GM12878 (cell line): ENCODE measurements around the gene SETDB1.

Experiments used
- CREB1 ChIP-seq: IDR thresholded peaks from 2 replicates; pipeline ENCODE4 v1.6.1; 2012; ENCODE audit warnings: low read depth, mild to moderate bottlenecking, inconsistent platforms
- CTCF ChIP-seq, 3 experiments: IDR thresholded peaks in 2 of 3; conservative IDR thresholded peaks in 1 of 3; 2 replicates each; pipeline ENCODE4 v1.5.1; 2011; ENCODE audit warnings: low read depth in 3 of 3, low read length in 3 of 3, mild to moderate bottlenecking in 3 of 3, control low read depth in 2 of 3, moderate library complexity in 2 of 3, inconsistent platforms in 1 of 3, mixed read lengths in 1 of 3; ENCODE audit not compliant: control insufficient read depth in 2 of 3, insufficient read depth in 1 of 3; ENCODE audit errors: extremely low read depth in 1 of 3
- EP300 ChIP-seq, 2 experiments: fragments of 150-350 bp in 1 of 2; IDR thresholded peaks; 2 replicates each; pipeline ENCODE4 v1.6.1; 2011 to 2012; ENCODE audit warnings: low read depth in 2 of 2, low read length in 2 of 2, borderline replicate concordance in 1 of 2, improper control_type of control experiment in 1 of 2, inconsistent platforms in 1 of 2; ENCODE audit not compliant: control insufficient read depth in 1 of 2
- EZH2 ChIP-seq: IDR thresholded peaks from 2 replicates; pipeline ENCODE4 v1.6.1; 2012; ENCODE audit warnings: low read depth, mild to moderate bottlenecking, control low read depth, inconsistent platforms, low read length, borderline replicate concordance; ENCODE audit not compliant: control insufficient read depth
- MXI1 ChIP-seq: fragments of 150-350 bp; IDR thresholded peaks from 2 replicates; pipeline ENCODE4 v1.6.1; 2011; ENCODE audit warnings: low read depth, mild to moderate bottlenecking, inconsistent platforms, low read length, improper control_type of control experiment
- MYC ChIP-seq: IDR thresholded peaks from 2 replicates; pipeline ENCODE4 v1.6.1; 2011; ENCODE audit warnings: mild to moderate bottlenecking, low read length, moderate library complexity, inconsistent platforms; ENCODE audit not compliant: insufficient read depth, insufficient replicate concordance, insufficient read length, severe bottlenecking
- NFIC ChIP-seq: IDR thresholded peaks from 2 replicates; pipeline ENCODE4 v1.6.1; 2012; ENCODE audit warnings: low read depth, mild to moderate bottlenecking, inconsistent platforms, low read length, moderate library complexity
- POLR2AphosphoS2 ChIP-seq: IDR thresholded peaks from 2 replicates; pipeline ENCODE4 v1.6.1; 2011; ENCODE audit warnings: low read depth, mild to moderate bottlenecking, low read length, improper control_type of control experiment, moderate library complexity
- SMAD1 ChIP-seq: fragments of 450-650 bp; IDR thresholded peaks from 2 replicates; pipeline ENCODE4 v1.6.1; 2018; ENCODE audit warnings: mild to moderate bottlenecking, low read depth; ENCODE audit not compliant: partially characterized antibody
- SREBF1 ChIP-seq: IDR thresholded peaks from 2 replicates; pipeline ENCODE4 v1.6.1; 2012; ENCODE audit warnings: mild to moderate bottlenecking, low read length
- TCF12 ChIP-seq: IDR thresholded peaks from 2 replicates; pipeline ENCODE4 v1.6.1; 2011; ENCODE audit warnings: low read depth, mild to moderate bottlenecking, low read length
- TF ChIP-seq, protein P1 (sequence below): fragments of 150-350 bp; IDR thresholded peaks from 2 replicates; pipeline ENCODE4 v1.6.1; 2016; ENCODE audit warnings: low read depth, low read length

- no peak for TF ChIP-seq CTCF (IDR thresholded peaks at IDR 0.05 in 2 of 3, conservative IDR thresholded peaks at IDR 0.05 in 1 of 3; ENCODE audit: control insufficient read depth in 2 of 3, extremely low read depth in 1 of 3, insufficient read depth in 1 of 3, low read depth in 3 of 3, low read length in 3 of 3)
- TF ChIP-seq POLR2AphosphoS2, result no peak
- TF ChIP-seq MYC, result no peak
- TF ChIP-seq EZH2, result no peak
- no peak for TF ChIP-seq SMAD1
- TF ChIP-seq EP300 (IDR thresholded peaks at IDR 0.05; ENCODE audit: borderline replicate concordance in 1 of 2, control insufficient read depth in 1 of 2, low read depth in 2 of 2, low read length in 2 of 2), result no peak
- no peak for TF ChIP-seq CREB1
- TF ChIP-seq MXI1, result no peak
- no peak for TF ChIP-seq TCF12
- no peak for TF ChIP-seq SREBF1
- TF ChIP-seq, protein P1, sequence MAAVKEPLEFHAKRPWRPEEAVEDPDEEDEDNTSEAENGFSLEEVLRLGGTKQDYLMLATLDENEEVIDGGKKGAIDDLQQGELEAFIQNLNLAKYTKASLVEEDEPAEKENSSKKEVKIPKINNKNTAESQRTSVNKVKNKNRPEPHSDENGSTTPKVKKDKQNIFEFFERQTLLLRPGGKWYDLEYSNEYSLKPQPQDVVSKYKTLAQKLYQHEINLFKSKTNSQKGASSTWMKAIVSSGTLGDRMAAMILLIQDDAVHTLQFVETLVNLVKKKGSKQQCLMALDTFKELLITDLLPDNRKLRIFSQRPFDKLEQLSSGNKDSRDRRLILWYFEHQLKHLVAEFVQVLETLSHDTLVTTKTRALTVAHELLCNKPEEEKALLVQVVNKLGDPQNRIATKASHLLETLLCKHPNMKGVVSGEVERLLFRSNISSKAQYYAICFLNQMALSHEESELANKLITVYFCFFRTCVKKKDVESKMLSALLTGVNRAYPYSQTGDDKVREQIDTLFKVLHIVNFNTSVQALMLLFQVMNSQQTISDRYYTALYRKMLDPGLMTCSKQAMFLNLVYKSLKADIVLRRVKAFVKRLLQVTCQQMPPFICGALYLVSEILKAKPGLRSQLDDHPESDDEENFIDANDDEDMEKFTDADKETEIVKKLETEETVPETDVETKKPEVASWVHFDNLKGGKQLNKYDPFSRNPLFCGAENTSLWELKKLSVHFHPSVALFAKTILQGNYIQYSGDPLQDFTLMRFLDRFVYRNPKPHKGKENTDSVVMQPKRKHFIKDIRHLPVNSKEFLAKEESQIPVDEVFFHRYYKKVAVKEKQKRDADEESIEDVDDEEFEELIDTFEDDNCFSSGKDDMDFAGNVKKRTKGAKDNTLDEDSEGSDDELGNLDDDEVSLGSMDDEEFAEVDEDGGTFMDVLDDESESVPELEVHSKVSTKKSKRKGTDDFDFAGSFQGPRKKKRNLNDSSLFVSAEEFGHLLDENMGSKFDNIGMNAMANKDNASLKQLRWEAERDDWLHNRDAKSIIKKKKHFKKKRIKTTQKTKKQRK, result no peak
- no peak for TF ChIP-seq NFIC
Measured at GRCh38 chr1:150927624-150928023, 1.5 kb downstream of the SETDB1 start.
